Stimulated activated CD4-positive, alpha-beta T cell treated with anti-CD3 and anti-CD28 coated beads, Interleukin-15, amount 100 ng/mL, for 24 hours (primary cell): ENCODE data around the gene UNC5B.
"Not testable (repeated sequence)": the region's sequence is repeated elsewhere in the genome, so short reads cannot be mapped to it uniquely, and the experiment has no call there.

Experiments
- DNase-seq: peaks from one replicate; pipeline ENCODE4 v3.0.0-alpha.2; 2020

UNC5B gene

DNA sequence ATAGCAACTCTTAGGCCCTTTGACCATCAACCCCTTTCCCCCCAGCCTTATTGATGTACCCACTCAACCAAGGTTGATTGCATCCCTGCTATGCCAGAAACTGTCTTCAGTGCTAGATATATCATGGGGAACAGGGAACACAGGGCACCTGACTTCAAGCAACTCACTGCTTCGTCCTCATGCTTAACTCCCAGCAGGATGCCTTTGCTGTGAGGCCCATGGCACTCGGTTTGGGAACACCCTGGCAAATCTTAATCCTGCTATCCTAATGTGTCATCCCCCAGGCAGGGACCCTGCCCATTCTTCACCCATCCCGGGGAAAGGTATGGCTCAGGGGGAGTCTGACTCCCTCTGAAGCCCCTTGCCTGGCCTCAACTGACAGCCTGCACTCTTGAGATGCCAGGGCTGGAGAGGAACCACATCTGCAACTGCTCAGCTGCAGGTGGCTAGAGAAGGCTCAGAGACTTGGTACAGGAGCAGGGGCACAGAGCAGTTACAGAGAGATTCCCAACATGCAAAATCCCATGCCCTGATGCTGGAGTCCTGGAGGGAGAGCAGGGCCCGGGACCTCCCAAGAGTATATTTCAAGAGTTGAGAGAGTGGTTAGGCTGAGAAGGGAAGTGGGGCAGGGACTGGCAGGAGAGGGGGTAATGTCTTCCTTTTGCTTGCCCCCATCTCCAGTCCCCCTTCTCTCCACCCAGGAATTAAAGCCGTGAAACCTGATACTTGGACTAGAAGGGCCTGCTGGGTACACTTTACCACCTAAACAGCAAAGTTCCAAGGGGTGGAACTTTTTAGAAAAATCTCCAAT lies 2.4 kb upstream of the UNC5B start:
- no peak for DNase-seq

DNA sequence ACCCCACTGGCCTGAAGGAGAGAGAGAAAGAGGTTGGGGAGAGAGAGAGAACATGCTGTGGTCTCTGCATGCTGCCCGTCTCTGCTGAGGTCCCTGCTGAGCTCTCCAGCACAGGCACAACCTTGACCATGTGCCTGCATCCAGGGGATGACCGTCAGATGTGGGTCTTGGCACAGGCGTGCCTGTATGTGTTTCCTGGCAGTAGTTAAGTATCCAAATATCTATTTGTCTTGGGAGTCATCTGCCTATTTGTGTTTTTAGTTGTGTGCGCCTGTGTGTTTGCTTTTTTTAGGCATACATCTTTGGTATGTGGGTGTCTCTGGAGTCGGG lies 1.9 kb upstream of the UNC5B start:
- no peak for DNase-seq

DNA sequence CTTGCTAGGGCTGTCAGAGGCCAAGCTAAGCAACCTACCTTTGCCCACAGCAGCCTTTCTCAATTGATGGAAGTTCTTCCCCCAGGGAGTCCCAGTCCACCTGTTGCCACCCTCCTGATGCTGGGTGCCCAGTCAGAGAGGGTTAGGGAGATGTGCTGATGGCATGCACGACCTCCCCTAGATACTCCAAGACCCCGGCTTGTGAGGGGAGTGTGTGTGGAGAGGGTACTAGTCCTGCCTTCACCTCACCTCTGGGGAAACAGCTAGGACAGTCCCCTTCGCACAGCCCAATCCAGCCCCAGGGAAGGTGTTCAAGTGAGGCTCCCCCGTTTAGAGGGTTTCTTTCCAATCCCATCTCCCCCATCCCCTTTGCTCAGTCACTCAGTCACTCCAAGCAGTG lies 1.3 kb upstream of the UNC5B start:
- DNase-seq = no peak

DNA sequence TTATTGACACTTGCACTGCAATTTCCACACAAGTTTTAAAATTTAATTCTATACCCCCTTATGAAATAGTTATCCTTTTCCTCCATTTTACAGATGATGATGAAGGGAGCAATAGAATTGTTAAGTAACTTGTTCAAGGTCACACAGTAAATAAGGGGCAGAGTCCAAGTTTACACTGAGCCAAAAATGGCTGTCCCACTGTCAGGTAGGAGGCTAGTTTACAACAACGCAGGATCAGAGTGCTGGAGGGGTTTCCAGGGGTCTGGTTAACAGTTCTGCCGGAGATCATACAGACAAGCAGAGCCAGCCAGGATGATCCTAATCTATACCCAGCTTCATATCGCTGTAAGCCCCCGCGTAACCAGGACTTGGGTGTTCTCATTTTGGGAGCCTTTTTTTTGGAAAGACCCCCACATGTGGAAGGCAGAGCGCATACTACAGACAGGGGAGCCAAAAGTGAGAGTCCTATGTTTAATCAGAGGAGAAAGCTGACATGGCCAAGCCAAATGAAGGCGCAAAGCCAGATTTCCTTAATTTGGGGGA lies 524 bp upstream of the UNC5B start:
- no peak for DNase-seq

DNA sequence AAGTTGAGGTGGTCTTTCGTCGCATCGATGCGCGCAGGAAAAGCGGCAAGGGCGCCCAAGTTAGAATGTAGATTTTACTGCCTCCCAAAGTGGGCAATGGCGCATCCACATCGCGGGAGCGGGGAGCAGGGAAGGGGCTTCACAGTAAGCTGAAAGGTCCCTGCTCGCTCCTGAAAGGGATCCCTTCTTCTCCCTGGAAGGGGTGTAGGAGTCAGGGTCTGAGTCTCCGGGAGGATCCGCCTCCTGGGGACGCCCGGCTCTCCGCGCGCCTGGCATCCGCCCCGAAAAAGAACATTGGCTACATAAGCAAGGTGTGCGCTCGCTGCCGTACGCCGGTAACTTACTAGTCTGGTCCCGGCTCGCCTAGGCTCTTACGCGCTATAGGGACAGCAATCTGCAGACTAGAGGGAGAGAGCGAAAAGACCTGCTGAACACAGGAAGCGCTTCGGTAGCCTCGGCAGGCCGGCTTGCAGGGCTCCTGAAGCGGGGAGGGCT lies 804 bp downstream of the UNC5B start:
- peak; percentile 52 for DNase-seq

DNA sequence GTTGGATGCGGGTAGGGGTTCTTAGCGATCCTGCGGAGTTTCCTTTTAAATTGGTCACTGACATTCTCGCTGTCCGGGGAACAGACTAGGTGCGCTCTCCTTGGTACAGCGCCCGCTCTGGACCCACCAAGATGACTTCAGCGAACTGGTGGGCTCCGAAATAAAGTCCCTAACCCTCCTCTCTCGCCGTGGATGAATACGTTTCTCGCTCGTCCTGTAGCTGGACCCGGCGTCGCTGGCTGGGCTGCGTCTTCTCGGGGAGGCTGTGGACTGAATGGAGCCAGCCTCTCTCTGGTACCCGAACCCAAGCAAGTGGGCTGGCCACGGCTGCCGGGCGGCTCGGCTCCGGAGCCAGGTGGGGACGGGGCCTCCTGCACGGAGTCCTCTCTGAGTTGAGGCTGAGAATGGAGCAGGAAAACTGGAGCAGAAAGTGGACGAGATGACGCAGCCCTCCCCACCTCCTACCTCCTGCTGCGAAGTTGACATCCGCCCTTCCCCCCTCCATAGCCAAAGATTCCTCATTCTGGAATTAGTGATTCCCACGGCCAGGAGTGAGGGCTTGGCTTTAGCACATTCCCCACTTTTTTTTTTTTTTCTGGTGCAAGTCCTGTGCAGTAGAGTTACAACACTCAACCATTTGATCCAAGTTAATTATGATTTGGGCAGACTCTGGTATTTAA lies 1.5 kb downstream of the UNC5B start:
- DNase-seq = no peak

DNA sequence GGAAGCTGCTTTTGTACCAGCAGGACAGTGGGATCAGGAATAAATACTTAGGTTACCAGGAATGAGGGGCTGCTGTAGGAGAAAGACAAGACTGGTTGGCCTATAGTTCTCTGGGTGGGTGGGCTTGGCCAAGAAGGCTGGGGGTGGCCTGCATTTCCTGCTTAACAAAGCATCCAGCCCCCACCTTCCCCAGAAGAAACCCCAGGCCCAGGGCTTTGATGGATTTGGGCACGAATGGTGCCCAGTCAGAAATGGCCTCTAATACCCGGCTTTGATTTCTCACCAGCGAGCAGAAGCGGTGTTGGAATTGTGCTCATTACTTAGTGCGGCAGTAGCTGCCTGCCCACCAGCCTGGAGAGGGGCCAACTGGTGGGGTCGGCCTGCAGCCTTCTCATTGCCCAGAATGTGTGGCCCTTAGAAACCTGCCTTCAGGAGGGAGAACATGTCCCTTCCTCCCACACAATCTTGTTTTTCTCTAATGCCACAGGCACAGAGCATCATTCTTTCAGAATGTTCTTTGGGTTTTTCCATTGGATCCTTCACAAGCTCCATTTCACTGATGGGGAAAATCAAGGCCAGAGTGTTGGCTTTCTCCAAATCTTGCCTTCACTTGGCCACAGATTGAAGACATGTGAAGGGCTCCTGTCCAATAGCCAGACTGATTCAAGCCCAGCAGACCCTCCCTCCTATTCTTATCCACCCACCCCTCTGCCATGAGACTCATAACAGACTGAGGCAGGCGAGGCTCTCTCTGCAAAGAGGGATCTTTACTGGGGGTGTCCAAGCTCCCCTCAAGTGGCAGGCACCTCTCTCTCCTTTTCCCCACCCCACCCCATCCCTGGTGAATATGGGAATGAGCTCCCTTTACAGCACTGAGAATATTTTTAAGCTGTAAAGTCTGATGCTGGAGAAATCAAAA lies 2.5 kb downstream of the UNC5B start:
- DNase-seq = no peak

DNA sequence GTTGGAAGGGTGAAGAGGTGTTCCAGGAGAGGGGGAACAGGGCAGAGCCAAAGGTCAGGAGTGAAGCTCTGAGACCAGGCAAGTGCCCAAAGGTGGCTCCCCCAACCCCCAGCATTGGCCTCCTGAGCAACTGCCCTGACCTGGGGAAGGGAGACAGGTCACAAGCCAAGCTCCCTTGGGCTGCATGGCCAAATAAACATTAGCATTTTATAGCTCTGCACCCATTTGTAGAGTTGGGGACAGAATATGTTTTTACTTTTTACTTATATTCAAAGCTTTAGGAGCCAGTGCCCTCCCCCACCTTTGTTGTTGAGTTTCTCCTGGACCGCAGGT lies 4.0 kb downstream of the UNC5B start:
- DNase-seq = no peak

DNA sequence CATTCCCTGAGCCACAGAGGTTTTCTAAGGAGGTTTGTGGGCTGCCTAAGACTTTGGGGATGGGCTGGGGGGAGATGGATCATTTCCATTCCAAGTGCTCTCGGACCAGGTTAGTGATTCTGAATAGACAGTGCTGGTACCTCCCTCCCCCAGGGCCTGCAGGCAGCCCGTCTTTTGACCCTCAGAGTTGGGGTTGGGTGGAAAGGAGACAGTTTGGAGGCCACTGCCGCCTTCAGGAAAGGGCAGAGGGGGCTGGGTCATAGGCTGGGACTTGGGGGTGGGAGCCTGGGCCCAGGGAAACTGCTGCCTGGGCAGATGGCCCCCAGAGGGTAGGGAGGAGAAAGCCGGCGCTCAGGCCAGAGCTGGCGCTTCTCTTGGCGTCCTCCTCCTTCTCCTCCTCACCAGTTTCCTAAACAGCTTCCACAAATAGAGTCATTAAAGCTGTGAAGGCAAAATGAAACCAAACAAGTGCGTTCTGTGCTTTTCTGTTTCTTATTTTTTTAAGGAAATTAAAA lies 4.4 kb downstream of the UNC5B start:
- no peak for DNase-seq

DNA sequence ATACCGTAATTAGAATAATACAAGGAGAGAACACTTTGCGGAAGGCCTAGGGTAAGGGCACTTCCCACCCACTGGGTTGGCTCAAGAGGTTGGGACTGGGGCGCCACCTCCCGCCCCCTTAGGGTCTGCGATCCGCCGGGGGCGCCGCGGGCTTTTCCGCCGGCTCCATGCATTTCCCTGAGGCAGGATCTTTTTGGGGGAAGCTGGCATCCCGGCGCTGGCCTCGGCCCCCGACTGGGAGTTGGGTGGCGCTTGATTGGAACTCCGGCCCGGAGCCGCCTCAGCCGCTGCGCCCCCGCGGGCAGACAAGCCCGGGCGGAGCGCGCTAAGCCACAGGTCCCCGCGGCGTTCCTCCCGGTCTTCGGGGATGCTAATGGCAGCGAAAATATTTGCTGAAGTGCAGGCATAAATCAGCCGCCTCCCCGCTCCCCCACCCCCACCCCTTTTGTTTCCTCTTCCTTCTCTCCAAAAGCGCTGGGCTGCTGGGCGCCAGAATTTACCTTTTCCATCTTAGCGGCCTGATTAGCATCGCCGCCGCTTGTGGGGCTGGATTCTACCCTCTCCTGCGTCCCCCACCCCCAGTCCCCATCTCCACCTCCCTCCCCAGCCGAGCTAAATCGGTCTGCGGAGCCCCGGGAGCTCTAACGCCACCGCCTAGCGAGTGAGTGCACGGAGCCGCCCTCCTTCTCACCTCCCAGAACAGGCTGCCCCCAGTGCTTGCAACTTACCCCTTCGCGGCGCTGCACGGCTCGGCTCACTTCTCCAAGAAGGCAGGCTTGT lies 5.1 kb downstream of the UNC5B start:
- no peak for DNase-seq

DNA sequence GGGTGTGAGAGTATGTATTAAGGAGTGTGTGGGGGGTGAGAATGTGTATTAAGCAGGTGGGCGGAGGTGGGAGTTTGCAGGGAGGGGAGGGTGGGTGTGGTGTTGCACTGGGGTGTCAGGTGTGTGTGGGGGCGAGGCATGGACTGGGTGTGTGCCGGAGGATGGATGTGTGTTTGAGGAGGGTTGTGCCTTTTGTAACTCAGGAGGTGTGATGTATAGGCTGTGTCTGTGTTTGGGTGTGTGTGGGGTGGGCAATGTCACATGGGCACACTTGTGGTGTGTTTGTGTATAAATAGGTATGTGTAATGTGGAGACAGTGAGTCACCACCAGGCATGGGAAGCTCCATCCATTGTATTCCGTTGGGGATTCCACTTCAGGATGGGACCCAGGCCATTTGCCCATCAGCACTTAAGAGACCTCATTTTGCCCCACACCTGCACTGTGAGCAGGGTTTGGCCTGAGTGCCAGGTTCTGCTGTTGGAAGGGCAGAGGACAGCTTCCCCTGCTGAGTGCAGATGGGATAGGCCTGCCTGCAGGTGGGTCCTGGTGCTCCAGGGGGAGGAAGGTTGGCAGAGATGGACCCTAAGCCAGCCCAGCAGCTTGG lies 5.8 kb downstream of the UNC5B start:
- no peak for DNase-seq

DNA sequence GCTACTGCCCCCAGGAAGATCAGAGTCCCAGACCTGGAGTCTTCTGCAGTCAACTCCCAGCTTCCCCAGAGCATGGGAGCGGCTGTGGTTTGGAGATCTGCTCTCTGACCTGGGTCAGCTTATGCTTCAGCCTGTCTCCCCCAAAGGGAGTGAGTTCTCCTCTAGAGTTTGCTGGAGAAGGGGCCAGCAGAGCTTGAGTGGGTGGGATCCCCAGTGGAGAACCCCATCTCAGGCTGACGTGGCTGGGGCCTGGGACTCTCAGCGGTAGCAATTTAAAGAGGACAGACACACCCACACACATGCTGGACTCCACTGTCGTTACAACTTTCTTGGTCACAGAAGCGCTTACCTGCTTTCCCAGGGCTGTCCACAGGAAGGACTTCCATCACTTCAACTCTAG lies 6.3 kb downstream of the UNC5B start:
- no peak for DNase-seq

DNA sequence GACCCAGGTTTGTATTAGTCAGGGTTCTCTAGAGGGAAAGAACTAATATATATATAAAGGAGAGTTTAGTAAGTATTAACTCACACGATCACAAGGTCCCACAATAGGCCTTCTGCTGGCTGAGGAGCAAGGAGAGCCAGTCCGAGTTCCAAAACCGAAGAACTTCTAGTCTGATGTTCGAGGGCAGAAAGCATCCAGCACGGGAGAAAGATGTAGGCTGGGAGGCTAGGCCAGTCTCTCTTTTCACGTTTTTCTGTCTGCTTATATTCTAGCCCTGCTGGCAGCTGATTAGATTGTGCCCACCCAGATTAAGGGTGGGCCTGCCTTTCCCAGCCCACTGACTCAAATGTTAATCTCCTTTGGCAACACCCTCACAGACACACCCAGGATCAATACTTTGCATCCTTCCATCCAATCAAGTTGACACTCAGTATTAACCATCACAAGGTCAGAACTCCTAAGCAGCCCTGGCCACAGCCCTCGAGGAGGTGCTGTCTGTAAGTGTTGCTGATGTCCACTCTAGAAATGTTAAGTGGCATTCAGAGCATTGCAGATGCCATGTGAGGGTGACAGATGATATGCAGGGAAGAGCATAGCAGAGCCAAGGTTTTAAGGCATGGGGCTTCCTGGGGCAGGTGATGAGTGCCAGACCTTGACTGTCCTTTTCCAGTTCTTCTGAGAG lies 7.0 kb downstream of the UNC5B start:
- DNase-seq = not testable (repeated sequence)

DNA sequence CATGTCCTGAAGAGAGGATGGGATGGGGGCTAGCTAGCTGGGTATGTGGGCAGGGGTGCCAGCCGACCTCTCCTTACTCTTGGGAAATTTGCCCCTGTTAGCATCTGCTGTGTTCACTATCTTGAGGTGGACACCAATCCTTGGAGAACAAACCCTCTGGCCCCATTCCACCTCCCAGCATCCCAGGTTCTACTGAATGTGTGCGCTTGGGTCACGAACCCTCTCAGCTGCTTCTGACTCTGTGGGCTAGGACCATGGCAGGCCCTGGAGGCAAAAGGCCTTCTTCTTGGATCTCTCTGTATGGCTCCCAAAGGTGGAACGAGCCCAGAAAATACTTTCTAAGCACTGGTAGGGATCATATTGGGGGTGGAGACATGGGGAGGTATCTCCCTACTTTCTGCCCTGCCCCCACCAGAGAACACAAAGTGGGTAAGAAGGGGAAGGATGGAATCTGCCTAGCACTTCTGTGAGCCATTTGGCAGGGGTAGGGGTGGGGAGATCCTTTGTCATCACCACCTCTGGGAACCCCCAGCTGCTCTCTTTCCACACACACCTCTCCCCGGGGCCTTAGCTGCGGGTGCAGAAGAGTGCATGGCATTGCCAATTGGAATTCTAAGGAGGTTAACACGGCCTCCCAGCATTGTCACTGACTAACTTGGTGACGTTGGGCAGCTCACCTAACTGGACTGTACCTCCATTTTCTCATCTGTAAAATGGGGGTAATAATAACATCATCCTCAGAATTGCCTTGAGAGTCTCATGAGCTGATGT lies 7.7 kb downstream of the UNC5B start:
- no peak for DNase-seq

DNA sequence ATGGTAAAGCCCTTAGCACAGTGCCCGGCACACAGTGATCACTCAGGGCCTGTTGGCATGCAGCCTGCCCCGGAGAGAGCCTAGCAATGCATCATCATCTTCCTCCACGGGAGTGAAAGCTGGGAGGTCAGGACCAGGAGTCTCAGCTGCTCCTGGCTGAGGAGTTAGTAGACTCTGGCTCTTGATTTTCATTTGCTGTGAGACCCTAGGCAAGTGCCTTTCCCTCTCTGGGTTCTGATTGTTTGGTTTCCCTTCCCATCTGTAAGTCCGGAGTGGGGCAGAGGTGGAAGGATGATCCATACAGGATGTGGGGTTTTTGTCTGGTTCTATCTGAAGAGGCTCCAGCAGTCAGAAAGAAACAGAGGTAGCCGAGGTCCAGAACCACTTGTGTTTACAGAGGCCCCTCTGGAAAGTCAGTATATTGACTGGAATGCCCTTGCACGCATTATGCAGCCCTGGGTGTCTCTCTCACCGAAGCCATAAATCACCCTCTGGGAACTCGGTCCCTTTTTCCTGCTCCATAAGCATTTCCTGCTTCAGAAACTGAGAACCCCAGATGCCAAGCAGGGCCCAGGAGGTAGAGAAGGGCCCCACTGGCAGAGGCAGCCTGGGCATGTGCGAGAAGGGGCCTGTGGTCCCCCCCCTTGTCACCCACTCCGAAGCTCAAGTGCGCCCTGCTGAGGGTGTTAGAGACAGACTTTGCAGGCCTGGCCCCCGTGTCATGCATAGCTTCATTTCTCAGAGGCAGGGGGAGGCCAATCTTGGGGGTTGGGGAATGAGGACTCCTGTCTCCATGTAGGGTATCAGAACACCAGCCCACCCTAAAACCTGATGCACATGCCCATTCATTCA lies 8.5 kb downstream of the UNC5B start:
- no peak for DNase-seq

DNA sequence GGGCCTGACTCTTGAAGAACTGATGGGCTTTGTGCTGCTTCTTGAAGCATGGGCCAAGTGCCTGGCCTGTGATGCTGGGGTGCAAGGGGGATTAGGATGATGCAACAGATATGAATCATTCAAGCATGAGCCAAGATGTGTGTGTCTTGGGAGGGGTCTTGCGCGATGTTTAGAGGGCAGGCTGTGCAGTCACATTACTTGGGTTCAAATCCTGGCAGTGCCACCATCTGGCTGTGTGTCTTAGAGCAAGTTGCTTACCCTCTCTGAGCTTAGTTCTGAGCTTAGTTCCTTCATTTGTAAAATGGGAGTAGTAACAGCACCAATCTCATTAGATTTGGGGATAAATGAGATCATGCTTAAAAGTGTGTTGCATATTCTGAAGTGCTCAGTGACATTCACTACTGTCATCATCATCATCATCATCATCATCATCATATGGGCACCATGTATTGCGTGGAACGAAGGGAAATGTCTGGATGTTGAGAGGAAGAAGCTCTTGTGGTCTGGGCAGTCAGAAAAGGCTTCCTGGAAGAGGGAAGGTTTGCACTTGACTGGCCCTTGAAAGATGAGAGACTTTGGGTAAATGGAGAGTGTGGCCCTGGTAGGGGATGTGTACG lies 9.3 kb downstream of the UNC5B start:
- DNase-seq = no peak

DNA sequence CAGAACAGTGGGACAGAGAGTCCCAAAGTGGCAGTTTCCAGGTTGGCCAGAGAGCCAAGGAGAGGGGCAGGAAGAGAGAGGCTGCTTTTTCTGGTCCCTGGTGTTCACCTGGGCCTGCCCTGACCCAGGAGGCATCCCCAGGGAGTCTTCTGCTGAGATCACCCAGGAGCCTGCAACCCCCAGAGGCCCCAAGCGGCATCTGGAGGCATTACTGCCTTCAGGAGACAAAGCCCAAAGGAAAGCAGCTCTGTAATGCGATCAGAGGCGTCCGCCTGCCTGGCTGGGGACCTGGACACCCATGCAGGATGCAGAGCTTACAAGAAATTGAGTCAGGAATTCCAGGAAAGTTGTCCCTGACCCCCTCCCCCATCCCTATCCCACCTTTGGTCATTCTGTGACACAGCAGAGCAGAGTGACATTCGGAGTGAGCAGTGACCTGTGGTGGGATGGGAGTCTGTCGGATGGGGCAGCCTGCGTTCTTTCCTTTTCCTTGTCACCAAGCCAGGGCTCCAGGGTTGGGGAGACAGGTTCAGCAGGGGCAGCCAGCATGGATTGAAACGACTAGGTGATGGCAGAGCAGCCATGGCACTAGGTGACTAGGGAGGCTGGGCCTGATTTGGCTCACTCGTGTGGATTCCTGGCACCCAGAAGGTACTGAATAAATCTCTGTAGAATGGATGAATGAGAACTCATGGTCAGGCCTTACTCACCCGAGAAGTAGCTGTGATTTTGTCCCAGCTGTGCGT lies 10.4 kb downstream of the UNC5B start:
- DNase-seq = no peak
